Neuronal stem cell (in vitro differentiated cells): ENCODE measurements around the gene RAPGEF3.
A peak's percentile ranks its signal among the peaks of the same experiment; 100 is the strongest.

ENCODE experiments used
- DNase-seq: peaks from one replicate; pipeline ENCODE4 v3.0.0-alpha.2; 2013; ENCODE audit warnings: low spot score
- H2AFZ ChIP-seq: one replicate; pipeline ENCODE4 v1.6.1; 2013; ENCODE audit warnings: mild to moderate bottlenecking, low read length, inconsistent platforms
- H2AK5ac ChIP-seq: 2 replicates; pipeline ENCODE4 v1.6.1; 2013; ENCODE audit warnings: low read depth, mild to moderate bottlenecking, inconsistent platforms, low read length, moderate library complexity, mixed read lengths
- H2BK120ac ChIP-seq: 2 replicates; pipeline ENCODE4 v1.6.1; 2013; ENCODE audit warnings: low read depth, mild to moderate bottlenecking, inconsistent platforms, low read length, moderate library complexity, mixed read lengths
- H2BK12ac ChIP-seq: one replicate; pipeline ENCODE4 v1.6.1; 2013; ENCODE audit warnings: low read length, inconsistent platforms
- H2BK15ac ChIP-seq: 2 replicates; pipeline ENCODE4 v1.6.1; 2013; ENCODE audit warnings: mild to moderate bottlenecking, low read length, inconsistent platforms, mixed read lengths
- H2BK5ac ChIP-seq: one replicate; pipeline ENCODE4 v1.6.1; 2013; ENCODE audit warnings: inconsistent platforms, mild to moderate bottlenecking, low read length, moderate library complexity
- H3K14ac ChIP-seq: one replicate; pipeline ENCODE4 v1.6.1; 2013; ENCODE audit warnings: low read length, inconsistent platforms
- H3K18ac ChIP-seq: 2 replicates; pipeline ENCODE4 v1.6.1; 2013; ENCODE audit warnings: low read length, inconsistent platforms
- H3K23ac ChIP-seq: 2 replicates; pipeline ENCODE4 v1.6.1; 2013; ENCODE audit warnings: low read depth, mild to moderate bottlenecking, mixed read lengths, low read length, inconsistent platforms; ENCODE audit not compliant: poor library complexity
- H3K27ac ChIP-seq: replicated peaks from 3 replicates; pipeline ENCODE4 v1.5.1; 2013; ENCODE audit warnings: low read length, inconsistent platforms
- H3K27me3 ChIP-seq, 3 experiments: 2 replicates each; pipeline ENCODE4 v1.6.1; 2013; ENCODE audit warnings: low read length in 3 of 3, mild to moderate bottlenecking in 2 of 3, inconsistent platforms in 1 of 3, low read depth in 1 of 3, mixed read lengths in 1 of 3, moderate library complexity in 1 of 3; ENCODE audit not compliant: control insufficient read depth in 3 of 3, insufficient read depth in 3 of 3
- H3K36me3 ChIP-seq, 2 donors: replicated peaks in 1 of 2; 2 replicates each; pipeline ENCODE4 v1.6.1; 2013; ENCODE audit warnings: low read length in 2 of 2; ENCODE audit not compliant: control insufficient read depth in 2 of 2, insufficient read depth in 2 of 2
- H3K4ac ChIP-seq: 2 replicates; pipeline ENCODE4 v1.6.1; 2013; ENCODE audit warnings: inconsistent platforms, mild to moderate bottlenecking, low read length, moderate library complexity
- H3K4me1 ChIP-seq, 2 donors: 1 replicate in 1 of 2; 2 replicates in 1 of 2; pipeline ENCODE4 v1.6.1; 2013; ENCODE audit warnings: low read length in 2 of 2, low read depth in 1 of 2; ENCODE audit not compliant: control insufficient read depth in 2 of 2, insufficient read depth in 1 of 2
- H3K4me2 ChIP-seq: one replicate; pipeline ENCODE4 v1.6.1; 2013; ENCODE audit warnings: mild to moderate bottlenecking, low read length, inconsistent platforms; ENCODE audit not compliant: insufficient read depth, poor library complexity, severe bottlenecking
- H3K4me3 ChIP-seq, 2 donors: 2 replicates each; pipeline ENCODE4 v1.5.1; 2013; ENCODE audit warnings: low read length in 2 of 2, mild to moderate bottlenecking in 2 of 2, inconsistent platforms in 1 of 2, moderate library complexity in 1 of 2
- H3K79me1 ChIP-seq: one replicate; pipeline ENCODE4 v1.6.1; 2013; ENCODE audit warnings: low read depth, mild to moderate bottlenecking, inconsistent platforms, low read length, moderate library complexity
- H3K9ac ChIP-seq: one replicate; pipeline ENCODE4 v1.6.1; 2013; ENCODE audit warnings: mild to moderate bottlenecking, low read depth, low read length, inconsistent platforms; ENCODE audit not compliant: poor library complexity
- H3K9me3 ChIP-seq, 2 donors: replicated peaks in 1 of 2; 2 replicates each; pipeline versions ENCODE3 to v1.6.1; 2013; ENCODE audit warnings: low read length in 2 of 2, mild to moderate bottlenecking in 2 of 2, inconsistent platforms in 1 of 2, low read depth in 1 of 2, mixed read lengths in 1 of 2, moderate library complexity in 1 of 2; ENCODE audit not compliant: control insufficient read depth in 2 of 2, insufficient read depth in 1 of 2
- H4K8ac ChIP-seq: one replicate; pipeline ENCODE4 v1.6.1; 2013; ENCODE audit warnings: low read depth, mild to moderate bottlenecking, inconsistent platforms, low read length, moderate library complexity
- H4K91ac ChIP-seq: one replicate; pipeline ENCODE4 v1.6.1; 2013; ENCODE audit warnings: low read length, low read depth, mild to moderate bottlenecking, inconsistent platforms; ENCODE audit not compliant: poor library complexity
- WGBS, 2 donors: extraction: QIAGEN DNeasy Blood & Tissue Kit; methylation state at CpG; one replicate each; pipeline ENCODE4 v1.1.7; 2013; ENCODE audit warnings: missing lambda C conversion rate in 2 of 2, mixed read lengths in 1 of 2; ENCODE audit not compliant: insufficient read length in 2 of 2, insufficient replicate concordance in 1 of 2; ENCODE audit errors: extremely low coverage in 2 of 2; 5-methylcytosine and 5-hydroxymethylcytosine counted together

RAPGEF3 gene

DNA sequence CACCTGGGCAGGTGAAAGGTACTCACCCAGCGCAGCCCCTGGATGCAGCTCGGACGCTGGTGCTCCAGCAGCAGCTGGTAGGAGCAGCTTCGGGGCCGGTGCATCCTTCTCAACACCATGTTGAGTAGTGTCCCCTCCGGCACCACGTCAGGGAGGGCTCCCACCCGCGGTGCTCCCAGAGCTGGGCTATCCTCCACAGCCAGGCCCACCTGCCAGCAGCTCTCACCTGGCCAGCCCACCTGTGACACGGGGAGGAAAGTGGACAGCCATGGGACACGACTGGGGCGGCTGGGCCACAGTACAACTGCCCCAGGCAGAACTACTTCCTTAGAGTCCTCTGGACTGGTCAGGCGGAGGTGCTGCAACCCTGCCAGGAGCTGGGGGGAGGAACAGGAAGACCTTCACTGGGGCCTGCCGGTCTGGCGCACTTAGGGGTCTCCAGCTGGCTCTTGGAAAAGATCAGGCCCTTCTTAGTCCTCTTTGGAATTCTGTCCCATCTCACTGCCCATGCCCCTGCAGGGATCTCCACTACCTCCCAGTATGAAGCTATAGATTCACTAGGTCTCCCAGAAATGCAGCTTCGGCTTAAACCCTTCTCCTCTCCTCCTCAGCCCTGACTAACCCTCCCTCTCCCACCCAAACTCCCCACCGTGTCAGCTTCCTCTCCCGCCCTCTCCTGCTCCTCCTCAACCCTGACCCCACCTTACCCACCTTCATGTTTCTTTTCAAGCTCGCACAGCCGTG is 668 bp downstream of the RAPGEF3 start:
- peak overlapping the region; percentile 85 for H3K18ac ChIP-seq
- peak overlapping the region in 1 of 2 donors; percentile 70 for H3K4me3 ChIP-seq
- H2BK12ac ChIP-seq, result peak overlapping the region; percentile 85
- H3K27ac ChIP-seq, result no peak overlapping the region
- peak overlapping the region; percentile 70 for H3K23ac ChIP-seq
- H3K14ac ChIP-seq, result peak overlapping the region; percentile 77
- peak overlapping the region; percentile 50 for H4K91ac ChIP-seq
- H3K4ac ChIP-seq, result peak overlapping the region; percentile 53
- H4K8ac ChIP-seq, result no peak overlapping the region
- H2BK15ac ChIP-seq, result peak overlapping the region; percentile 90
- H3K79me1 ChIP-seq, result no peaks in the 10 kb centered on the region
- DNase-seq, result no peak
- peak overlapping the region; percentile 93 for H3K4me2 ChIP-seq
- peak overlapping the region; percentile 78 for H2AK5ac ChIP-seq
- H2BK5ac ChIP-seq, result no peak overlapping the region
- peak overlapping the region; percentile 98 for H2AFZ ChIP-seq
- peaks cover 0 to 5% (median 0%) of the 10 kb centered on the region in 3 experiments for H3K27me3 ChIP-seq
- no peaks in the 10 kb centered on the region for H3K9me3 ChIP-seq
- H2BK120ac ChIP-seq, result no peak overlapping the region
- peak overlapping the region; percentile 25 for H3K9ac ChIP-seq
- peaks cover 17 to 22% of the 10 kb centered on the region in 2 donors for H3K4me1 ChIP-seq
- no peaks in the 10 kb centered on the region for H3K36me3 ChIP-seq
- WGBS, 2 donors, result no CpG with 5 or more reads among the region's 20 CpGs

DNA sequence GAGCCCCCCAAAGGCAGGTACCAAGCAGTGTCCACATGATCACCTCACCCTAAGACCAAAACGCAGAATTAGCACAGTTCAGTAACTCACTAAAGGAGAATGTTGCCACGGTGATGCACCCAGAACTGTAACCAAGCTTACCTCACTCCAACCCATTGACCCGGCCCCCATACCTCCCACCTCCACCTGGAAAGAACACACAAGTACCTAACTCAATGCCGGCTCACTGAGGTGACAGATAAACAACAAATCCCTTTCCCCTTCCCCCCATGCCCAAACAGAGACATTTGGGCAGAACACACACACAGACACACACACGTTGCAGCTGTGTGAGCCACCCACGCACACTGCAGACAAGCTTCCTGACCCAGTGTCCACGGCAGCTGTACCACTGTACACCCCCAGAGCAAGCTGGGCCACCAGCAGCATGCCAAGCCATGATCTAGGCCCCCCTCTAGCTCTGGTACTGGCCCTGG is 1.3 kb downstream of the RAPGEF3 start:
- H2BK12ac ChIP-seq, result peak overlapping the region; percentile 85
- H2BK15ac ChIP-seq, result peak overlapping the region; percentile 90
- H3K4me2 ChIP-seq, result no peak overlapping the region
- DNase-seq, result no peak
- no peak overlapping the region for H3K4me3 ChIP-seq
- H3K9me3 ChIP-seq, result no peaks in the 10 kb centered on the region
- H3K18ac ChIP-seq, result peak overlapping the region; percentile 84
- no peaks in the 10 kb centered on the region for H3K36me3 ChIP-seq
- H3K4me1 ChIP-seq, result peaks cover 17 to 22% of the 10 kb centered on the region in 2 donors
- peak overlapping the region; percentile 6 for H2AFZ ChIP-seq
- H3K9ac ChIP-seq, result peak overlapping the region; percentile 25
- peak overlapping the region; percentile 73 for H3K14ac ChIP-seq
- H3K4ac ChIP-seq, result peak overlapping the region; percentile 53
- H4K8ac ChIP-seq, result peak overlapping the region; percentile 32
- no peak overlapping the region for H2BK5ac ChIP-seq
- H3K27me3 ChIP-seq, result peaks cover 0 to 5% (median 0%) of the 10 kb centered on the region in 3 experiments
- peak overlapping the region; percentile 78 for H2AK5ac ChIP-seq
- no CpG with 5 or more reads among the region's 7 CpGs for WGBS, 2 donors
- no peak overlapping the region for H4K91ac ChIP-seq
- H2BK120ac ChIP-seq, result no peak overlapping the region
- no peaks in the 10 kb centered on the region for H3K79me1 ChIP-seq
- H3K23ac ChIP-seq, result no peak overlapping the region
- no peak overlapping the region for H3K27ac ChIP-seq

DNA sequence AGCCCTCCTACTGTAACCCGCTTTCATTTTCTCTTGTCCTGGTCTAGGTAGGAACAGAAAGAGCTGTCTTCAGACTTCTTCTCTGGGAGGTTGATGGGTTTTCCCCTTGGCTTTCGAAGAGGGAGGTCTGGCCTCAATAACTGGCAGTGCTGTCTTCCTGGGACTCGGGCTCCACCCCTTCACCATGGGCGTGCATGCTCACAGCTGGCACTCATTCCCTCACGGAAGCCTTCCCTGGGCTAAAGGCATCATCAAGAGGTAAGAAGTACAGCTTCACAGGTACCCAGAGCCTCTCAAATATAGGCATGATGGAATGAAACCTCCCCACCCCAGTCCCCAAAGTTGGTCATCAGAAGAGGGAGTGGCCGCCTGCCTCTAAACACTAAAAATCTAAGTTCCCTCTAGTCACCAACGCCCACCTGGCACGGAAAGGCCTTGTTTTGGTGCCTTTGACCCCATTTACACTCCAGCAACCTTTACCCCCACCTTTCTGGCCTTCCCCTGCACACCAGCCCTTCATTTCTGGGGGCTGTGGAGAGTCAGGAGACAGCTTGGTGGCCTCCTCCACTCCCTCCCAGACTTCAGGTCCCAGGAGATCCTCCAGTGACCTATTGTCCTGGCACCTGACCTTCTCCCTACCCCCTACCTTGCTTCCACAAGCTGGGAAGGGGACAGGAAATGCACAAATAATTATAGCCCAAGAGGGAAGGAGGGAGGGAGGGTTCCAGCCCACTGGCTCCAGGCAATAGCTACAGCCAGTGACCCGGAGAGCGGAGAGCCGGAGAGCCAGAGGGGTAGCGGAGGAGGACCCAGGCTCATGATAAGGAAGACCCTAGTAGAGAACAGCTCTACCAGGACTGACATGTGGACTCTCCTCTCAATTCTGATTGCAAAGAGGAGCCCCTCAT is 2.8 kb downstream of the RAPGEF3 start:
- WGBS, 2 donors, result no CpG with 5 or more reads among the region's 12 CpGs
- Histone ChIP-seq H3K36me3 (no peaks in the 10 kb centered on the region), H3K4me3 (no peak overlapping the region), H3K79me1 (no peaks in the 10 kb centered on the region), H3K23ac (no peak overlapping the region), H2AFZ (no peak overlapping the region), H2BK15ac (no peak overlapping the region), H3K9me3 (no peaks in the 10 kb centered on the region), H3K9ac (no peak overlapping the region), H3K27ac (no peak overlapping the region), H2AK5ac (peak overlapping the region; percentile 9), H3K27me3 (peaks cover 0 to 5% (median 0%) of the 10 kb centered on the region in 3 experiments), H3K4me2 (no peak overlapping the region), H4K91ac (no peak overlapping the region), H2BK120ac (no peak overlapping the region), H3K4ac (no peak overlapping the region), H2BK5ac (no peak overlapping the region), H3K14ac (no peak overlapping the region), H3K4me1 (peaks cover 17 to 22% of the 10 kb centered on the region in 2 donors), H3K18ac (no peak overlapping the region), H4K8ac (no peak overlapping the region), H2BK12ac (no peak overlapping the region)
- no peak for DNase-seq

DNA sequence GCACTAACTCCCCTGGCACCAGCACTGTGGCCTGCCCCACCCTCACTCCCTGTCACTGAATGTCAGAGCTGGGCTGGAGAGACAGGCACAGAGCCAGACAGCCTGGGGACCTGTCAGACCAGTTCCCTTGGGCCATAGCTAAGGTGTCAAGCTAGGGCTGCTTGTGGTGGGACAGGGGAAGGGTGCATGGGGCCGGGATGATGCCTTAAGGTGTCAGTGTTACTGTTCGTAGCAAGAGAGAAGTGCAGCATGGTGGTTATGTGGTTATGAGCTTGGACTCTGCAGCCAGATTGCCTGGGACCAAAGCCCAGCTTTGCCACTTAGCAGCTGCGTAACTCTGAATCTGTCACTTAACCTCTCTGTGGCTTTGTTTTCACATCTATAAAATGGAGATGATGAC is 3.8 kb downstream of the RAPGEF3 start:
- H3K27me3 ChIP-seq, result peaks cover 0 to 4% (median 0%) of the 10 kb centered on the region in 3 experiments
- no peaks in the 10 kb centered on the region for H3K79me1 ChIP-seq
- H2AFZ ChIP-seq, result no peak overlapping the region
- H3K23ac ChIP-seq, result peak overlapping the region; percentile 8
- peak overlapping the region; percentile 6 for H3K9ac ChIP-seq
- H2BK15ac ChIP-seq, result no peak overlapping the region
- no peak overlapping the region for H4K91ac ChIP-seq
- no peak overlapping the region for H3K14ac ChIP-seq
- no peak overlapping the region for H3K4me3 ChIP-seq
- no peak overlapping the region for H2AK5ac ChIP-seq
- no peak overlapping the region for H2BK12ac ChIP-seq
- H2BK5ac ChIP-seq, result no peak overlapping the region
- H3K4me2 ChIP-seq, result no peak overlapping the region
- no peak overlapping the region for H2BK120ac ChIP-seq
- no peaks in the 10 kb centered on the region for H3K9me3 ChIP-seq
- H3K18ac ChIP-seq, result peak overlapping the region; percentile 12
- no peak overlapping the region for H4K8ac ChIP-seq
- H3K4ac ChIP-seq, result no peak overlapping the region
- no CpG with 5 or more reads among the region's 3 CpGs for WGBS, 2 donors
- H3K4me1 ChIP-seq, result peaks cover 17 to 22% of the 10 kb centered on the region in 2 donors
- DNase-seq, result no peak
- H3K36me3 ChIP-seq, result no peaks in the 10 kb centered on the region
- H3K27ac ChIP-seq, result no peak overlapping the region
